Stimulated activated CD4-positive, alpha-beta T cell treated with anti-CD3 and anti-CD28 coated beads, Interleukin-12 subunit alpha, Interleukin-12 subunit beta, amount 100 ng/mL, for 4 hours (primary cell): Measurements from ENCODE around the gene PSMD5.

Experiments used
- DNase-seq: peaks from one replicate; pipeline ENCODE4 v3.0.0-alpha.2; 2020

Gene PSMD5

DNA sequence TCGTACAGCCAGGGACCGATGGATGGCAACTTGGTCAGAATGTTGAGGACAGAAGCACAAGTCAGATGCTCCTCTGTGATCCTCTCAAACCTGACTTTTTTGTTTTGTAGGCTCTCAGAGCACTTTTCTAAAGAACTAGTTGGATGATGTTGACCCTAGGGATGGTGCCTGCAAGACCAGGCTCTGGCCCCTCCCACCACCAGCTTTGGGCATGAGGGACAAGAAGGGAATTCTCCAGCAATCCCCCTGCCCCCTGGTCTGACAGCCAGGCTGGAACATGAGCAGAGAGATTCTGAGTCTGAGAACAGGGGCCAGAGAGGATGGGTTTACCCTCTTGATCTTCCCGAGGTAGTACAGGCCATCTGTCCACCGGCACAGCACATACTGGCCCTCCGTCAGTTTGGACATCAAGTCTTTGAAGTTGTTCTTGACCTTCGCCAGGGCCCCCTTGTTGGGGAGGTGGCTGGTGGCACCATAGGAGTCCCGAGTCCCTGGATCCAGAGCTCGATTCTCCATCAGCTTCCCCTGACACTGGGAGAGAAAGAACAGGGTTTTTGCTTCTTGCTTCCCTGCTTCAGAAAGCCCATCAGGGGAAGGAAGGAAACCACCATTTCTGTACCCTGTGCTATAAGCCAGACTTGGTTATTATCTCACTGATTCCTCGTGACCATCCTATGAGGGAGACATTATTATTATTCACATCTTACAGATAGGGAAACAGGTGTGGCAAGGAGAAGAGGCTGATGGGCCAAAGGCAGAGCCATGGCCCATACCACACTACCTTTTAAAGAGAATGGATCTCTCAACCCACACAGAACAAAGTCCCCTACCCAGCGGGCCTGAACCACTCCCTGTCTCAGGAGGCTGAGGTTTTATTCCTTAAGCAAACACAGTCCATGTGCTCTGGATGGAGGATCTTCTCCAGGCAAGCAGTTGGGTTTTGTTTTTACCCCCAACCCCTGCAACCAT, 31.8 kb upstream of the PSMD5 start:
- DNase-seq = no peak

GRCh38 chr9:120873512-120873911, 30.8 kb upstream of the PSMD5 start:
- no peak for DNase-seq

- DNase-seq = no peak
Measured at GRCh38 chr9:120872791-120873502, 30.2 kb upstream of the PSMD5 start.

DNA sequence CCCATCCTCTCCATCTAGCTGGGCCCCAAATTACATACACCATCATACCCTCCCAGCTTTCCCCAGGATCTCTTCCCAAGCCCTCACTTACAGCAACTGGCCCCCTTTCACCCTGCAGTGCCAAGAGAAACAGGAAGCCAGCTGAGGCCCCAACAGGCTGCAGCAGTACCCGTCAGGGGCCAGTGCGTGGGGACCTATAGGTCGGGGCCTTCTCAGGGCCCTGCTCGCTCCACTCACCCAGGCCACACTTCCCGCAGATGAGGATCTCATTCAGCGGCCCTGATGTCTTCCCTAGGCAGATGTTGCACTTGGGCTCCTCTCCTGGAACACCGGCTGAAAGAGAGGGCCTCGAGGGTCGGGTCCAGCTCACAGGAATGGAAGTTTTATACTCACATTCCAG, 27.5 kb upstream of the PSMD5 start:
- DNase-seq = no peak

GRCh38 chr9:120869726-120870125, 27.0 kb upstream of the PSMD5 start:
- no peak for DNase-seq

DNA sequence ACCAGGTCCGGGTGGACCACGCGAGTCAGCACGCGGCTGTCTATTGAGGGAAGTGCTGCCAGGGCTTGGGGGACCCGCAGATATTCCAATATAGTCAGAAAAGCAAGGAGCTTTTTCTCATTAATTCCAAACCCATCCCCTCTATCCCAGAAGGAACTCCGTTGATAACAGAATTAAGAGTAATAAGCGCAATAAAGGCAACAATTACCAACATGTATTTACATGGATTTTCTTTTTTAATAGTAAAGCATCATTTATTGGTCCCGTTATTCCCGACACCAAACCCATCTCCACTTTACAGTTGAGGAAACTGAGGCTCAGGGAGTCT, 26.6 kb upstream of the PSMD5 start:
- no peak for DNase-seq

- peak; percentile 99 for DNase-seq
Measured at GRCh38 chr9:120868676-120869359, 26.1 kb upstream of the PSMD5 start.

DNA sequence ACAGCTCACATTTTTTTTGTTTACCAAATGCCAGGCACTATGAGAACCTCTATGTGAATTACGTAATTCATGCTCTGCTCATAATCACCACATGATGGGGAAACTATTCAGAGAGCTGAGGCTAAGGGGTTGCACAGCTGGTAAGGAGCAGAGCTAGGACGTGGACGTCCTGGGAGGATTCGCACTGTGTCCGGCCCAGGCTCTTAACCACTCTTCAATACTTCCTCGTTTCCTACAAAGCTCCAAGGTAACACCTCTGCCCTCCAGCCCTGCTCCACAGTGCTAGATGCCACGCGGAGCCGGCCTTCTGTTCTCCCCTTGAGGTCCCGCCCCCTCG, 25.6 kb upstream of the PSMD5 start:
- DNase-seq = no peak

DNA sequence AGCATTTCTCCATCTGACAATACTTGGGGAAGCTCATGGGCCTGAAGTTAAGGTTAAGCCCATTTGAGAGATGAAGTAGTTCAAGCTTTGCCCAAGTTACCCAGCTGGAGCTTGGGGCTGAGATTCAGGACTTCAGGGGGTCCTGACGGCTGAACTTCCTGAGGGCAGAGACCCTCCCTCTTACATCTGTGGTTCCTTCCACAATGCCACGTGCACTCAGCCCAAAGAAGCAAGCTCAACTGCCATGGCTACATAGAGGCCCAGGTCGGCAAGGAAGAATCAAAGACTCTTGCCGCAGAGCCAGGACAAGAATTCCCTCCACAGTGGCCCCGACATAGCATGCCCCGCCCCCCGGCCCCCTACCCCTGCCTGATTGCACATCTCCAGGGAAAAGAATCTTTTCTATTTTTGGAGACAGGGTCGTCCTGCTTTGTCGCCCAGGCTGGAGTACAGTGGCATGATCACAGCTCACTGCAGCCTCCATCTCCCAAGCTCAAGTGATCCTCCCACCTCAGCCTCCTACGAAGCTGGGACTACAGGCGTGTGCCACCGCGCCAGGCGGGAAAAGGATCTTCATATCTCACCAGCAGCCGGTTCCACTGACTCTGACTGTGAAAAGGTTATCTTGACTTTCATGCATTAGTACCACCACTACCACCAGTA, 25.1 kb upstream of the PSMD5 start:
- DNase-seq = no peak

DNA sequence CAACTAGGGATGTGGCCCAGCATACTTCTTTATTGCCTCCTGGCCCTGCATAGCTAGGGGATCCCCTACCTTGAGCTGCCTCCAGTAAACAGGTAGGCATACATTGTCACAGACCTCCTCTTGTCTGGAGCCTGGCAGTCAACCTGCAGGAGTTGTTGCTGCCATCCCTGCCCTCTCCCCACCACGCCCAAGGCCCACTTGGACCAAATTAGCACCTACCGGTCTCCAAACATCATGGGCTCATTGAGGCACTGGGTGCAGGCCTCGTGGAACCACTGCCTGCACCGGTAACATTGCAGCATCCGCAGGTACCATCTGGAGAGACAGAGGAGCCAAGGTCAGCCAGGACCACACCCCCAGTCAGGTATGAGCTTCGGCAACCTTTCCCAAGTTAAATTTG, 23.9 kb upstream of the PSMD5 start:
- no peak for DNase-seq

GRCh38 chr9:120865809-120866208, 23.1 kb upstream of the PSMD5 start:
- DNase-seq = no peak

DNA sequence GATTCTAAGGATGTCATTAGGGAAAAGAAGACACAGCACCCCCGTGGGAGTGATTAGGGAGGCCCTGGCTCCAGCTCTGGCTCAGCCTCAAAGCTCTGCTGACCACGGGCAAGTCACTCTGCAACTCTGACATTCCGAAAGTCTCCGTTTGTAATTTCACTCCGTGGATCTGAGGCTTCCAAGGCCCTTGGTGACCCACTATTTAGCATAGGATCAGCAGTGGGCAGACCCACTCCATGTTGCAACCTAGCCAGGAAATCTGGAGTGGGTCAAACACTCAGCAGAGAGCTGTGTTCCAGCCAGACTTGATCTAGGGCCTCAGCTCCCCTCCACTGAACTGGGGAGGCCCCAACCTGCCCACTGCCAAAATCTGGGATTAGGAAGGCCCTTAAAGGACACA, 22.5 kb upstream of the PSMD5 start:
- DNase-seq = no peak

DNA sequence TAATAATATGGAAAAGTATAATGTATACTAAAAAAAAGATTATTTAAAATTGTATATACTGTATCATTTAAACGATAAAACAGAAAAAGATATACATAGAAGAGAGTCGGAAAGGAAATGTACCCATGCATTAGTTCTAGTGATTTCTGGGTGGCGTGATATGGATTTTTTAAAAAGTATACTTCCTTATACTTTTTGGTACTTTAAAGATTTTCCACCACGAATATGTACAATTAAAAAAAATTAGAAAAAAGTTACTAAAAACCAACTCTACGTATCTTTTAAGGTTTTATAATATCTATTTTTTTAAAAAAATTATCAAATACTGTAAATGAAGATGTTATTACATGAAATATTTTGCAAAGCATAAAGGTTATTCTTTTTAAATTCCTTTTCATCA, 22.0 kb upstream of the PSMD5 start:
- no peak for DNase-seq

DNA sequence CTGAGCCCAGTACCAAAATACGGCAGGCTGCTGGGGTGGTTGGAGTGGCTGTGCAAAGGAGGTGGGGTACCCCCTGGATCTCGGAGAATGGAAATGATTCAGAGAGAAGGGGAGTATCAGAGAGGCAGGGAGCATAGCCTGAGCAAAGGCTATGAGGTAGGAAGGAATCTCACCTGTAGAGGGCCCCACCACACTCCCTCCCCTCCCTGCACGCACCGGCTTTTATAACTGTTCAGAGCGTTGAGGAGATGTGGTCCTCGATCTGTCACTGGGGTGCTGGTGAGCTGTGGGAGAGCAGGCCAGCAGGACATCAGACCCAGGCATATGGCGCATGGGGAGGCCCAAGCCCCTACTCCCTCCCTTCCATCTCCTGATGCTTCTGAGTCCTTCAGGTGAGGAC, 21.1 kb upstream of the PSMD5 start:
- DNase-seq = no peak

DNA sequence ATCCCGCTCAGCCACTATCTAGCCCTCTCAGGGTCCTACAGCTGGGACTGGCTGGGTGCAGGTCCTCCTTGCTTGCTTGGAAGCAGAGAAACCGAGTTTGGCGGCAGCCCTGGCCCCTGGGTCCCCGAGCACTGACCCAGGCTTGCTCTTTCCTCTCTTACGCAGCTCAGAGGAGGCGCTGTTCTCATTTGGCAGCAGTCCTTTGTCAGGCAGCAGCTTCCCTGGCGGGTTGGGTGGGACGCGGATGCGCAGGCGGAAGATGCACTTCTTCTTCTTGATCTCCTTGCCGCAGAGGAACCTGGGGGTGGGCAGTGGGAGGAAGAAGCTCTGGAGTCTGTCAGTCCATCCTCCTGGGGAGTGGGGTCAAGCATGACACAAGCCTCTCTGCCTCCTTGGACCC, 19.7 kb upstream of the PSMD5 start:
- no peak for DNase-seq

- no peak for DNase-seq
Measured at GRCh38 chr9:120861935-120862334, 19.2 kb upstream of the PSMD5 start.

GRCh38 chr9:120860083-120860482, 17.4 kb upstream of the PSMD5 start:
- no peak for DNase-seq

DNA sequence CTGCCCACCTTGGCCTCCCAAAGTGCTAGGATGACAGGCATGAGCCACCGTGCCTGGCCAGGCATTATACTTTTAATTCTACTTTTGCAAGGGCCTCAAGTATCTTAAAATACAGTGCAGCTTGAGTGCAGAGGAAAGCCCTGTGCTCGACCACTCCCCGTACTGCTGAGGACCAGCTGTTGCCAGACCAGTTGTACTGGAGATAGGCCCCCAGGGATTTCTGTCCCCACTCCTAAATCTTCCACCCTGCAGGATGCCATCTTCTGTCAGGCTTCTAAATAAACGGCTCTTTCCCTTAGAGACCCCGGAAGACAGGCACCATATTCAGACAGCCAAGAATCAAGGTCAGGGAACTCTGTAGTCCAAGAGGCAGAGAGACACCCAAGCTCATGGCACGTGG, 16.6 kb upstream of the PSMD5 start:
- no peak for DNase-seq

DNA sequence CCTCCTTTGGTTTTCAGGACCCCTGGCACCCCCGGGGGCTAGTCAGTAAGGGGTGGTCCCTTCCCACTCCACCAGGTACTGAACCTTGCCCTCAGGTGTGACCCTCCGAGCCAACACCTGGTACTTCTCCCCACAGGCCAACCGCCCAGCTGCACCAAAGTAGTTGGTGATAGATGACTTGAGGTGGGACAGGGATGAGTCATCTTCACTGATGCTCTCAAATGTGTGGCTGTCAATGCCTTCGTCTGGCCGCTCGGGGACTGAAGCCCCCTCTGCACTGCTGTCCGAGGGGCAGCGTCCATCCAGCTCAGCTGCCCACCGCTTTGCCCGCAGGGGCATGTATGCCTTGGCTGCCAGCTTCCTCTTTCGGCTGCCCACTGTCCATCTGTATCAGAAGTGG, 15.2 kb upstream of the PSMD5 start:
- no peak for DNase-seq

DNA sequence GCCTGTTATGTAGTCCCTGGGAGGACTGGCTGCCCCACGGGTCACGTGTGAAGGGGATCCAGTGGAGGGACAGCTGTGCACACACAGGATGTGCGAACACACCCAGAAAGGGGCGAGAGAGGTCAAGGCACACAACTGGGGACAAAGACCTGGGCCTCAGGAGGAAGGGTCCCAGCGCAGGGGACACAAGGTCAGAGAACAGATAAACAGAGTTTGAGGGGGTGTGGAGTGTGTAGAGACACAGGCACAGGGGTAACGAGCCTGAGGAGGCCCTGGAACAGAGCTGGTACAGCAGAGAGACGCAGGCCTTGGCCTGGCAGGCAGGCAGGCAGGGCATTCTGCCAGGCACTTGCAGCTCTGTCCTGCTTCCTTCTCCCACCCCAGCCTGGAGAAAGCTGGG, 14.8 kb upstream of the PSMD5 start:
- DNase-seq = no peak

DNA sequence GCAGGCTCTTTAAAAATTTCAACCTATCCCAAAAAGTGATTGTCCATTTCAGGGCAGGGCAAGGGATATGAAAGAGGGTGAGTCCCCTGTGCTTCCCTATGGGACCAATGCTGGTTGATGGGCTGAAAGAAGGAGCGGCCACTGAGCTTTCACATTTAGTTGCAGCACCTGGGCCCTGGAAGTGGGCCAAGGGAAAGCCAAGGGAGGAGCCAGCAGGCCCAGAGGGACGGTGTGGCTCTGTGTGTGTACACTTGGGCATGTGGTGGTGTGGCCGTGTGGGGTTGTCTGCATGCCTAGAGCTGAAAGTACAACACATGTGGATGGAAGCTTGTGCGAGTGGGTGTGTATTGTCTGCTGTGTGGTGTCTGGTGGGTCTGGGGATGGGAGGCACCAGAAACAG, 14.0 kb upstream of the PSMD5 start:
- DNase-seq = no peak

DNA sequence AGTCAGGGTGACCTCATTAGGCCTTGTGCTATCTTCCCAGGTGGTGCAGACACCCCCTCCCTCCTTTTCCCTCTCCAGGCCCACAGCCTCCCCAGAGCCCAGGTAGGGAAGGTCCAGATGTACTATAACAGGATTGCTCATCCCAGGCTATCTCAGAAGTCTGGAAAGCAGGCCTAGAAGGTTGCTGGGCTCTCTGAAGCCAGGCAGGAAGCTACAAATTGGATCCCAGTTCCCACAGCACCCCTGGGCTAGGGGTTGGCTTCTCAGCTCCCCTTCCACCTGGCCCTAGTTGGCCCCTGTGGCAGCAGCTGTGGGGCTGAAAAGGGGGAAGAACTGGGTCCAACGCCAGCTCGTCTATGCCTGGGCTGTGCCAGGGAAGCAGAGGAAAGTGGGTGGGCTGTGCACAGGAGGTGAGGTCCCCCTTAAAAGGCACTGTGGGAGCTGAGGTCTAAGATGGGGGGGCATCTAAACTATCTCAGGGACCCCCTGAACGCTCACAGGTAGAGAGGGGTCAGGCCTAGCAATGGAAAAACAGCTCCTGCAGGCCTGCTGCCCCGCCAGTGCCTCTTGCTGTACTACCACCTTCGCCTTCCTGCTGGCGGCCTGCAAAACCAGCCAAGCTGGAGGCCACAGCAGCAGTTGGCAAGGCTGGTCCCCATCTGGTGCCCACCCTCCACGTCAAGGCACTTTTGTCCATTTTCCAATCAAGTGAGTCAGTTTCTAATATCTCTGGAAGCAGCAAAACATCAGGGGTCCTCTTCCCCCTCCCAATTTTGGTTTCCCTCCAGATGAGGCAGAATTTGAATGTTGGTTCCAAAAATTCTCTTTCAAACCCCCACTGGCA, 13.3 kb upstream of the PSMD5 start:
- DNase-seq = no peak
